Activated T-cell treated with anti-CD3 and anti-CD28 coated beads, Interleukin-2, amount 50 U/mL, for 4 hours (primary cell): ENCODE measurements around the gene PAXX. TPM values are rescaled to one million over a fixed set of nuclear protein-coding genes. Genes with fewer than 3 reads are reported as not detected.

Experiments used
- ATAC-seq, 2 donors: fragments of 200-7000 bp; cut with Tn5 transposase; one replicate each; pipeline ENCODE4 v1.10.0; 2021
- DNase-seq: peaks from one replicate; pipeline ENCODE4 v3.0.0-alpha.2; 2020
- H3K27me3 Mint-ChIP-seq: one replicate; pipeline ENCODE4 v1.8.0; 2021; ENCODE audit warnings: low read depth, mixed read lengths
- H3K36me3 Mint-ChIP-seq: one replicate; pipeline ENCODE4 v1.8.0; 2022; ENCODE audit warnings: mixed read lengths; ENCODE audit not compliant: insufficient read depth
- H3K4me1 Mint-ChIP-seq: one replicate; pipeline ENCODE4 v1.8.0; 2021; ENCODE audit warnings: low read depth, mixed read lengths
- H3K4me3 Mint-ChIP-seq: one replicate; pipeline ENCODE4 v1.8.0; 2021; ENCODE audit warnings: mild to moderate bottlenecking, moderate library complexity, mixed read lengths
- H3K9me3 Mint-ChIP-seq: one replicate; pipeline ENCODE4 v1.8.0; 2021; ENCODE audit warnings: mixed read lengths
- total RNA-seq, 3 donors: library from RNA; stranded (reverse); gene quantifications; one replicate each; pipeline ENCODE4 v1.2.1, GENCODE V29; 2021

The PAXX gene
- total RNA-seq, 3 donors from 2014 or later, result 106 to 126 (median 123) TPM

DNA sequence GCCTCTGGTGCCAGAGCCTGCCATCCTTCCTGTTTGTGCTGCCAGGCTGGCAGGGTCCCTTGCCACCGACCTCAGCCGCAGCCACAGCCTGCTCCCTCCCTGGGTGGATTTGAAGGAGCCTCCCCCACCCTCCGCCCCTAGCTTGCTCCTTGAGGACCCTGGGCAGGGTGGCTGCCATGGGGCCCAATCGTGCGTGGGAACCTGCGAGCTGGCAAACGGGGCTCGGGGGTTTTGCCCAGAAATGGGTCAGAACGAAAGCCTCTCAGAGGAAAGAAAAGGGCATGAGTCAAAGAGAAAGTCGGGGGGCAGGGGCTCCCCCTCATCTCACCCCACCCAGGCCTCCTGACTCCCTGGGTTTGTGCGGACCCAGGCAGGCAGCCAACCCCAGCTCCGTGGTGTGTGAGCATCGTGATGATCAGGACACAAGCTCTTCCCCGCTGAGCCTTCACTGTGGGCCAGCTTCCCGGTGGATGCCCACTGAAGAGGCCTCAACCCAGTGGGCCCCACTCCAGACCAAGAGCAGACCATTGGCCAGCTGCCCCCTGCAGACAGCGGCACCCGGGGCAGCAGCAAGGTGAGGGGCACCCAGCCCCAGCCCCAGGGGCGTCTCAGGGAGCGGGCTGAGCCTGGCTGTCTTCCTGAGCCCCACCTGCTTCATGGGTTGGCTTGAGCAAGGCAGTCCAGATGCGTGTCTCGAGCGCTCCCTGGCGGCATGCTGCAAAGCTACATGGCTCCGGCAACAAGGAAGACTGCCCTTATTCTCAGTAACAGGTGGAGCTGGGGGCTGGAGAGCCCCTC is 42.7 kb downstream of the PAXX start:
- peak overlapping the region; percentile 66 for H3K4me3 Mint-ChIP-seq
- no peaks in the 10 kb centered on the region for H3K9me3 Mint-ChIP-seq
- H3K36me3 Mint-ChIP-seq, result no peaks in the 10 kb centered on the region
- H3K27me3 Mint-ChIP-seq, result no peaks in the 10 kb centered on the region
- H3K4me1 Mint-ChIP-seq, result peaks cover 41% of the 10 kb centered on the region
- ATAC-seq (peak; percentile 84 to 86), DNase-seq (peak; percentile 85)

DNA sequence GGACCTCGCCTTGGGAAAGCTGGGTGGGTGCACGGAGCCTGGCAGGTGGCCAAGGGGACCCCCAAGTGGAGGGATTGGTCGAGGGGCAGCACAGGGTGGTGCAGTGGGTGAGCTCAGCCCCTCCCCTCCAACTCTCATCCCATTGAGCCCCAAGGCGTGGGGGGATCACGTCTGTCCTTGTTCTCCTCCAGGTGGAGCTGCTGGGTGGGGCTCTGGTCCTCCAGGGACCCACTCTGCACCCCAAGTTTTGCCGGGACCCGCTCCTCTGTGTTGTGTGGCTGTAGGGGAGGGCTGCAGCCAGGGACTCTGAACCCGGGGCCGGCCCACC is 43.2 kb downstream of the PAXX start:
- Mint-ChIP-seq H3K27me3 (no peaks in the 10 kb centered on the region), H3K4me1 (peaks cover 35% of the 10 kb centered on the region), H3K4me3 (peak overlapping the region; percentile 66), H3K9me3 (no peaks in the 10 kb centered on the region), H3K36me3 (no peaks in the 10 kb centered on the region)
- no peak for DNase-seq
- ATAC-seq, result no peak

DNA sequence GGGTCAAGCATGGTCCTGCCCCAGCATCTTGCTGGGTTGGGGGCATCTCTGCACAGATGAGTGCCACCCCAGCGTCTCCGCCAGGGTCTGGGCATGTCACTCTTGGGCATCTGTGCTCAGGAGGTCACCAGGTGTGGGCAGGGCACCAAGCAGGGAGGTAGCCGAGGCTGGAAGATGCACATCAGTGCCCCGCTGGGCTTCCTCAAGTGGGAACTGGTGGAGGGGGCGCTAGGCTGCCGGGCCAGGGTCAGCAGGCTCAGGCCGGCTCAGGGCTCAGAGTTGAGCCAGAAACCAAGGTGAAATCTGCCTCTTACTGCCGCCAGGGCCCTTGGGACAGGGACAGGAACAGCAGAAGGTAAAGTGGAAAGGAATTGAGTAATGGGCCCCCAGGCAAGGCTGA is 43.7 kb downstream of the PAXX start:
- ATAC-seq (no peak), DNase-seq (no peak)
- no peaks in the 10 kb centered on the region for H3K9me3 Mint-ChIP-seq
- no peak overlapping the region for H3K4me3 Mint-ChIP-seq
- H3K4me1 Mint-ChIP-seq, result peaks cover 30% of the 10 kb centered on the region
- no peaks in the 10 kb centered on the region for H3K36me3 Mint-ChIP-seq
- H3K27me3 Mint-ChIP-seq, result no peaks in the 10 kb centered on the region

DNA sequence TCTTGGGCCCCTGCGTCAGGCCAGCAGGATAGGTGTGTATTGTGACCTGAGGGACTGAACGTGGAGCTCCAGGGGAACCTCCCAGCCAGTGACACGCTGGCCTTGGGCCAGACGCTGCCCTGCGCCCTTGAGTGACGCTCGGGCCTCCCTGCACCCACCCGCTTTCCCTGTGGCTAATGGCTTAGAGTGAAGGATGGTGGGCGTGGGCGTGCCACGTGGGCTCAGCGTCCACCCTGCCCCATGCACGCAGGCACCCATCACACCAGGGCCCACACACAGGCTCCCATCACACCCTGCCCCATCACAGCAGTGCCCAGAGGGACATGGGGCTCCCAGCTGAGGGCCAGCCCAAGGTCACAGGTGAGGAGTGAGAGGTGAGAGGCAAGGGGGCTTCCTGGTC is 44.8 kb downstream of the PAXX start:
- H3K36me3 Mint-ChIP-seq, result no peaks in the 10 kb centered on the region

DNA sequence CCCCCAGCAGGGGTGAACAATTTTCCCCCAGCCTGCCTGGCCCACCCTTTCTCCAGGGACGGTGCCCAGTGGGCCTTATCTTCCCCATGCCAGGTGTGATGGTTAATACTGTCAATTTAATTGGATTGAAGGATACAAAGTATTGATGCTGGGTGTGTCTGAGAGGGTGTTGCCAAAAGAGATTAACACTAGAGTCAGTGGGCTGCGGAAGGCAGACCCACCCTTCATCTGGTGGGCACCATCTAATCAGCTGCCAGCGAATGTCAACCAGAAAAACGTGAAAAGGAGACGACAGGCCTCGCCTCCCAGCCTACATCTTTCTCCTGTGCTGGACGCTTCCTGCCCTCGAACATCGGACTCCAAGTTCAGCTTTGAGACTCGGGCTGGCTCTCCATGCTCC is 45.3 kb downstream of the PAXX start:
- Mint-ChIP-seq H3K4me1 (peaks cover 21% of the 10 kb centered on the region), H3K36me3 (no peaks in the 10 kb centered on the region), H3K9me3 (no peaks in the 10 kb centered on the region), H3K27me3 (no peaks in the 10 kb centered on the region), H3K4me3 (no peak overlapping the region)
- DNase-seq (no peak), ATAC-seq (no peak)

More for the DNA sequence above, 44.8 kb downstream of the PAXX start:
- Mint-ChIP-seq H3K4me3 (no peak overlapping the region), H3K27me3 (no peaks in the 10 kb centered on the region), H3K9me3 (no peaks in the 10 kb centered on the region), H3K4me1 (peaks cover 25% of the 10 kb centered on the region)
- ATAC-seq, result no peak
- no peak for DNase-seq

DNA sequence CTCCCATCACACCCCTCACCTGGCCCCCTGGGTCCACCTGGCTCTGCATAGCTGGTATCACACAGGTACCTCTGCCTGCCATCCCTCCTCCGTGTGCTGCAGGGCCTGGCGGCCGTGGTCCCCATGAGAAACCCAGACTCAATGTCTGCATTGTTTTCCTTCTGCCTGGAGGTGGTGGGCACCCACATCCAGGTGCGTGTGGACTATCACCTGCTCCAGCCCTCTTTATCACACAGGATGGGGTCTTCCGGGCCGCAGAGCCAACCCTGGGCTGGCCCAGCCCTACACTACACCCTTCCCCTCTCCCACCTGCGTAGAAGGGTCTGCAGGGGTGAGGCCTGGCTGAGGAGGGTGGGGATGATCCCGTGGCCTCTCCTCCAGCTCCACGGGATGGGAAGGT is 46.7 kb downstream of the PAXX start:
- ATAC-seq, result no peak
- H3K27me3 Mint-ChIP-seq, result peaks cover 9% of the 10 kb centered on the region
- no peak for DNase-seq

DNA sequence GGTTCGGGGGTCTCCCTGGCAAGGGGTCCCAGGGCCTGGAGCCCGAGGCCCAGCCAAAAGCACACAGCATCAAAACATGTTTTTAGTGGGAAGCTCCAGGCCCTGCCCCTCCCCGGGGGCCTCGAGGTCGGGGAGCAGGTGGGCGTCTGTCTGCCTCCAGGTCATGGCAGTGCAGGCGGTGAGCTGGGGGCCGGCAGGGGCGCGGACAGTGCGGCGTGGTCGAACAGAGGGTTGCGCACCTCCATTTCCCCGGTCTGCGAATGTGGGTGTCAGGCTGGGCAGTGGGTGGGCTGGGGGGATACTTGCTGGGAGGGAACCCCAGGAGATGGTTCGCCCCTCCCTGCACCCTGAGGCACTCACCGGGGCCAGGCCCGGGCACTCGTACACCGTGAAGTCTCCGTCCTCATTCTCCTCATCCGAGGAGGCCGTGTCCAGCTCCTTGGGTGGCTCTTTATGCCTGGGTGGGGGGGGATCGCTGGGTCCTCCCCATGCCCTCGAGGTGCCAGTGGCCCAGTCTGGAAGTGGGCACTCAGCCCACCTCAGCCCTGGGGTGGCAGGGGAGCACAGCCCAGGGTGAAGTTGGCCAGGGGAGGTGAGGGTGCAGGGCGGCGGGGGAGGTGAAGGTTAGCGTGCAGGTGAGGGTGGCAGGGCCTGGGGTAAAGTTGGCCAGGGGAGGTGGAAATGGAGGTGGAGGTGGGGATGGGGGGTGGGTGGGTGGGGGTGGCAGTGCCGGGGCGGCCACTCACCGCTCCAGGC is 47.6 kb downstream of the PAXX start:
- Mint-ChIP-seq H3K4me1 (peaks cover 13% of the 10 kb centered on the region), H3K27me3 (peaks cover 15% of the 10 kb centered on the region), H3K4me3 (no peak overlapping the region), H3K36me3 (no peaks in the 10 kb centered on the region), H3K9me3 (no peaks in the 10 kb centered on the region)
- ATAC-seq, result no peak
- no peak for DNase-seq

More for the DNA sequence above, 46.7 kb downstream of the PAXX start:
- Mint-ChIP-seq H3K9me3 (no peaks in the 10 kb centered on the region), H3K36me3 (no peaks in the 10 kb centered on the region), H3K4me3 (no peak overlapping the region), H3K4me1 (peaks cover 14% of the 10 kb centered on the region)

DNA sequence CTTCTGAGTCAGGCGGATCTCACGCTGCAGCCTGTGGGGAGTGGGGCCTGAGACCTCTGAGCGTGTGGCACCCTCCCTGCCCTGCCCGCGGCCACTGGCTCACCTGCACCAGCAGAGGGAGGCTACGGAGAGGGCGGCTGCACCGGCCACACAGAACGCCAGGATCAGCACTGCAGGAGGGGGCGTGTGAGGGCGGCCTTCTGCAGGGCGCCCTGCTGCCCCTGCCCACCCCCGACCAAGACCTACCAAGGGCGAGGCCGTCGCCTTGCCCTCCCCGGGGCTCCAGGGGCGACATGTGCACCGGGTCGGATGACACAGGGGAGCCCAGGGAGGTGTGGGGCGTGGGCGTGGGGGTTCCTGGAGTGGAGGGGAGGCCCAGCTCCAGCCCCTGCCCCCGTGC is 48.3 kb downstream of the PAXX start:
- no peaks in the 10 kb centered on the region for H3K36me3 Mint-ChIP-seq
- peaks cover 19% of the 10 kb centered on the region for H3K27me3 Mint-ChIP-seq
- DNase-seq (no peak), ATAC-seq (no peak)
- no peaks in the 10 kb centered on the region for H3K9me3 Mint-ChIP-seq
- H3K4me3 Mint-ChIP-seq, result no peak overlapping the region
- H3K4me1 Mint-ChIP-seq, result peaks cover 12% of the 10 kb centered on the region

DNA sequence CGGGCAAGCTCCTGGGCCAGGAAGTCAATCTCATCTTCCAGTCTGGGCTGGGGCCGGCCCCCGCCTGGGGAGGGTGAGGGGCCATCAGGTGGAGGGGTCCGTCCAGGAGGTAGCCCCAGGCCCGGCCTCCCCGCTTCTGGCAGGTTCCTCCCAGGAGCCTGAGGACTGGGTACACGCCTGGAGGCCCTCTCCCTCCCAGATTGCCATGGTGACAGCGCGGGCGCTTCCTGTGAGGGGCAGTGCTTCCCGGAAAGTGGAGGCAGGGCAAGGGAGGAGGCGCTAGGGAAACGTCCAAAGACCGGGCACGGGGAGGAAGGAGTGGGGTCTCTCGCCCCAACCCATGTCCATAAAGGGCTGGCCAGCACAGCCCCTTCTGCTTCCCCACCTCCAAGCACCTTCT is 48.9 kb downstream of the PAXX start:
- H3K27me3 Mint-ChIP-seq, result peaks cover 19% of the 10 kb centered on the region
- H3K4me1 Mint-ChIP-seq, result peaks cover 12% of the 10 kb centered on the region
- H3K9me3 Mint-ChIP-seq, result no peaks in the 10 kb centered on the region
- H3K36me3 Mint-ChIP-seq, result no peaks in the 10 kb centered on the region
- no peak overlapping the region for H3K4me3 Mint-ChIP-seq
- DNase-seq (no peak), ATAC-seq (no peak)

DNA sequence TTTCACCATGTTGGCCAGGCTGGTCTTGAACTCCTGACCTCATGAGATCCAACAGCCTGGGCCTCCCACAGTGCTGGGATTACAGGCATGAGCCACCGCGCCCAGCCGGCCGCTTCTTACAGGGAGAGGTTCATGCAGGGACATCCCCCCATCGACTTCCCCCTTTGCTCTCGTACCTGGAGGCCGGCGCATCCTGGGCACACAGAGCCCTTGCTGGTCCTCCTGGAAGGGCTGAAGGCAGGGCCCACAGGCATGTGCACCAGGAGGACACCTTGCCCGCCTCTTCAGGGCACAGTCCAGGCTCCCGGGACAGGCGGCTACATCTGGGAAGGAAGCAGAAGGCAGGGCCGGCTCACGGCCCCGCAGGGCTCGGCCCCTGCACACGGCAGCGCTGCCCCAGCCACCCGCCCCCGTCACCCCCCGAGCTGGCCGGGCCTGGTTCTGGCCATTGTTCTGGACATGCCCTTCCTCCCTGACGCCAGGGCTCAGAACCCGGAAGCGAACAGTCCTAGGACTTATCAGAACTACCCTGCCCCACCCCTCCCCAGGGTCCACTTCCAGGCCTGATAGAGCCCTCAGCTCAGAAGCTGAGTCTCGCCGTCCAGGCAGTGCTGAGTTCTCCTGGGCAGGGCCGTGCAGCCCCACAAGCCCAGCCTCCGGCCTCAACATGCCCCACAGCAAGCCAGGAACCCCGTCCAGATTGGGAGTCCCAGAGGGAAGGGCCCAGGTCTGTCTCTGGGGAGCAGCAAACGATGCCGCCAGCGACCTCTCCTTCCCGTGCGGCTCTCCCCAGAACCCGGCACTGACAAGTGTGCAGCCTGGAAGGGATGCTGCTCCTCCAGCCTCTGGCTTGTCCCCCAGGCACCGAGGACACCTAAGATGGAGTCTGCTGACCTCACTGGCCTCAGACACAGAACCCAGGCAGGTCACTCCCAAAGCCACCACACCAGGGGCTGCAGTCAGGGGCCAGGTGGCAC is 50.8 kb downstream of the PAXX start:
- Mint-ChIP-seq H3K36me3 (no peaks in the 10 kb centered on the region), H3K4me1 (peaks cover 16% of the 10 kb centered on the region), H3K9me3 (no peaks in the 10 kb centered on the region), H3K4me3 (no peak overlapping the region), H3K27me3 (peaks cover 37% of the 10 kb centered on the region)
- DNase-seq, result no peak
- ATAC-seq, result no peak

Other genes starting within 250 kb of the PAXX start
- 1 to 10 TPM in 2 of 3 donors, under 1 TPM in 1; 0.82 to 2.4 (median 2.1) TPM for gene LCN10, start 249.5 kb upstream of the PAXX start, total RNA-seq
- not detected for gene LCN6, start 243.9 kb upstream of the PAXX start, total RNA-seq
- not detected for gene LCN8, start 234.2 kb upstream of the PAXX start, total RNA-seq
- gene LCN15, start 227.9 kb upstream of the PAXX start, total RNA-seq, result not detected
- gene TMEM141, start 201.1 kb upstream of the PAXX start, total RNA-seq, result 10 to 100 TPM; 49.5 to 53.0 (median 51.9) TPM
- under 1 TPM in 1 of 3 donors, not detected in 2; 0.49 TPM for gene CCDC183, start 196.1 kb upstream of the PAXX start, total RNA-seq
- 100 to 1,000 TPM in 2 of 3 donors, 10 to 100 TPM in 1; 90.6 to 103 (median 100) TPM for gene RABL6, start 184.5 kb upstream of the PAXX start, total RNA-seq
- 1 to 10 TPM; 1.5 to 2.2 (median 1.7) TPM for gene AJM1, start 149.9 kb upstream of the PAXX start, total RNA-seq
- 100 to 1,000 TPM; 112 to 120 (median 119) TPM for gene PHPT1, start 143.0 kb upstream of the PAXX start, total RNA-seq
- gene MAMDC4, start 140.1 kb upstream of the PAXX start, total RNA-seq, result 10 to 100 TPM; 10.7 to 13.9 (median 11.0) TPM
- gene EDF1, start 126.1 kb upstream of the PAXX start, total RNA-seq, result 100 to 1,000 TPM; 330 to 366 (median 351) TPM
- 10 to 100 TPM; 64.3 to 73.4 (median 68.8) TPM for gene TRAF2, start 105.9 kb upstream of the PAXX start, total RNA-seq
- 100 to 1,000 TPM in 1 of 3 donors, 10 to 100 TPM in 2; 84.0 to 112 (median 95.3) TPM for gene FBXW5, start 47.7 kb upstream of the PAXX start, total RNA-seq
- 1 to 10 TPM in 2 of 3 donors, under 1 TPM in 1; 0.94 to 1.4 (median 1.2) TPM for gene C8G, start 47.2 kb upstream of the PAXX start, total RNA-seq
- 1 to 10 TPM in 1 of 3 donors, under 1 TPM in 2; 0.49 to 1.2 (median 0.58) TPM for gene LCN12, start 40.1 kb upstream of the PAXX start, total RNA-seq
- gene PTGDS, start 14.9 kb upstream of the PAXX start, total RNA-seq, result under 1 TPM in 2 of 3 donors, not detected in 1; 0.30 to 0.51 TPM
- gene LCNL1, start 9.4 kb upstream of the PAXX start, total RNA-seq, result not detected
- under 1 TPM in 2 of 3 donors, not detected in 1; 0.18 to 0.54 TPM for gene CLIC3, start 4.1 kb downstream of the PAXX start, total RNA-seq
- 10 to 100 TPM in 2 of 3 donors, 1 to 10 TPM in 1; 9.1 to 15.3 (median 14.3) TPM for gene ABCA2, start 35.8 kb downstream of the PAXX start, total RNA-seq
- 1 to 10 TPM in 1 of 3 donors, under 1 TPM in 2; 0.74 to 2.4 (median 0.81) TPM for gene FUT7, start 39.7 kb downstream of the PAXX start, total RNA-seq
- gene NPDC1, start 53.8 kb downstream of the PAXX start, total RNA-seq, result 10 to 100 TPM; 15.1 to 33.0 (median 23.2) TPM
- under 1 TPM in 1 of 3 donors, not detected in 2; 0.34 TPM for gene ENTPD2, start 61.6 kb downstream of the PAXX start, total RNA-seq
- 1 to 10 TPM; 3.6 to 5.5 (median 4.6) TPM for gene SAPCD2, start 78.1 kb downstream of the PAXX start, total RNA-seq
- gene UAP1L1, start 85.1 kb downstream of the PAXX start, total RNA-seq, result 1 to 10 TPM; 5.6 to 8.4 (median 7.8) TPM
- gene MAN1B1, start 94.6 kb downstream of the PAXX start, total RNA-seq, result 10 to 100 TPM; 30.7 to 34.0 (median 33.5) TPM
- gene DPP7, start 122.3 kb downstream of the PAXX start, total RNA-seq, result 100 to 1,000 TPM; 352 to 394 (median 392) TPM
- gene GRIN1, start 146.7 kb downstream of the PAXX start, total RNA-seq, result under 1 TPM in 2 of 3 donors, not detected in 1; 0.13 to 0.26 TPM
- under 1 TPM in 1 of 3 donors, not detected in 2; 0.18 TPM for gene LRRC26, start 177.6 kb downstream of the PAXX start, total RNA-seq
- gene TMEM210, start 179.6 kb downstream of the PAXX start, total RNA-seq, result not detected
- 10 to 100 TPM; 71.9 to 86.3 (median 73.3) TPM for gene ANAPC2, start 196.1 kb downstream of the PAXX start, total RNA-seq
- 100 to 1,000 TPM; 144 to 156 (median 150) TPM for gene SSNA1, start 196.3 kb downstream of the PAXX start, total RNA-seq
- gene TPRN, start 208.3 kb downstream of the PAXX start, total RNA-seq, result 10 to 100 TPM; 15.4 to 15.6 (median 15.5) TPM
- gene TMEM203, start 213.2 kb downstream of the PAXX start, total RNA-seq, result 10 to 100 TPM; 42.3 to 45.1 (median 44.4) TPM
- gene NDOR1, start 213.3 kb downstream of the PAXX start, total RNA-seq, result 10 to 100 TPM; 45.2 to 53.7 (median 50.5) TPM
- gene RNF208, start 229.8 kb downstream of the PAXX start, total RNA-seq, result 1 to 10 TPM; 3.3 to 6.0 (median 4.4) TPM
- gene CYSRT1, start 232.8 kb downstream of the PAXX start, total RNA-seq, result under 1 TPM in 2 of 3 donors, not detected in 1; 0.46 to 0.50 TPM
- gene RNF224, start 235.1 kb downstream of the PAXX start, total RNA-seq, result not detected
- gene SLC34A3, start 238.5 kb downstream of the PAXX start, total RNA-seq, result not detected
- 100 to 1,000 TPM; 345 to 383 (median 380) TPM for gene TUBB4B, start 248.9 kb downstream of the PAXX start, total RNA-seq